SU-DHL-6 (cell line): Measurements from ENCODE around the gene TMPRSS13.

Experiments used
- H2AFZ ChIP-seq: fragments of 200-600 bp; sonication (generic); 2 replicates; pipeline ENCODE4 v1.6.1; 2014; ENCODE audit warnings: low read depth, mild to moderate bottlenecking, moderate library complexity, mixed read lengths, antibody characterized with exemption, low read length; ENCODE audit not compliant: severe bottlenecking
- H3F3A ChIP-seq: fragments of 200-600 bp; shearing (Covaris generic); 2 replicates; pipeline ENCODE4 v1.6.0; 2016; ENCODE audit warnings: antibody characterized with exemption, mild to moderate bottlenecking; ENCODE audit not compliant: insufficient read depth
- H3K27ac ChIP-seq: fragments of 200-600 bp; sonication (generic); 2 replicates; pipeline ENCODE4 v1.5.1; 2016; ENCODE audit warnings: low read depth, mild to moderate bottlenecking, low read length, moderate library complexity, mixed read lengths
- H3K27me3 ChIP-seq: fragments of 200-600 bp; sonication (generic), shearing (Covaris generic); 2 replicates; pipeline ENCODE4 v1.6.0; 2014; ENCODE audit warnings: mild to moderate bottlenecking, low read length
- H3K36me3 ChIP-seq: fragments of 200-600 bp; sonication (generic); 2 replicates; pipeline ENCODE4 v1.6.1; 2014; ENCODE audit warnings: mild to moderate bottlenecking, low read length, mixed read lengths
- H3K4me2 ChIP-seq: fragments of 300-600, 200-600 bp; shearing (Covaris generic), sonication (generic); 2 replicates; pipeline ENCODE4 v1.6.0; 2014; ENCODE audit warnings: low read length, low read depth, mild to moderate bottlenecking; ENCODE audit not compliant: poor library complexity, severe bottlenecking
- H3K4me3 ChIP-seq: fragments of 200-600 bp; sonication (generic); 2 replicates; pipeline ENCODE4 v1.5.1; 2014; ENCODE audit warnings: antibody characterized with exemption, low read length, mild to moderate bottlenecking, mixed read lengths; ENCODE audit not compliant: insufficient read depth, poor library complexity, severe bottlenecking
- H3K79me2 ChIP-seq: fragments of 200-600 bp; sonication (generic); 2 replicates; pipeline ENCODE4 v1.6.1; 2014; ENCODE audit warnings: mild to moderate bottlenecking, low read length, moderate library complexity; ENCODE audit not compliant: insufficient read depth
- H3K9ac ChIP-seq: fragments of 200-600 bp; sonication (generic); 2 replicates; pipeline ENCODE4 v1.7.0; 2014; ENCODE audit warnings: mild to moderate bottlenecking, low read length
- H3K9me2 ChIP-seq: fragments of 200-600 bp; sonication (generic); replicated peaks from 2 replicates; pipeline ENCODE4 v1.6.1; 2014; ENCODE audit warnings: low read length; ENCODE audit not compliant: insufficient read depth
- H3K9me3 ChIP-seq: fragments of 200-600 bp; sonication (generic); 2 replicates; pipeline ENCODE4 v1.6.1; 2014; ENCODE audit warnings: low read length, mixed read lengths; ENCODE audit not compliant: insufficient read depth
- H4K20me1 ChIP-seq: fragments of 200-600 bp; sonication (generic); 2 replicates; pipeline ENCODE4 v1.6.1; 2014; ENCODE audit warnings: low read depth, mild to moderate bottlenecking, antibody characterized with exemption, low read length, moderate library complexity, mixed read lengths
- EZH2phosphoT487 ChIP-seq: fragments of 200-600 bp; sonication (generic), shearing (Covaris generic); conservative IDR thresholded peaks from 2 replicates; pipeline ENCODE4 v1.6.1; 2018; ENCODE audit warnings: mild to moderate bottlenecking, antibody characterized with exemption, low read length, moderate library complexity, mixed read lengths
- TF ChIP-seq, protein P1 (sequence below): fragments of 200-600 bp; sonication (generic); IDR thresholded peaks from one replicate; pipeline ENCODE4 v1.5.1; 2017; ENCODE audit warnings: antibody characterized with exemption, mild to moderate bottlenecking, low read length, moderate library complexity; ENCODE audit not compliant: insufficient read depth, poor library complexity, severe bottlenecking

TMPRSS13 gene

DNA sequence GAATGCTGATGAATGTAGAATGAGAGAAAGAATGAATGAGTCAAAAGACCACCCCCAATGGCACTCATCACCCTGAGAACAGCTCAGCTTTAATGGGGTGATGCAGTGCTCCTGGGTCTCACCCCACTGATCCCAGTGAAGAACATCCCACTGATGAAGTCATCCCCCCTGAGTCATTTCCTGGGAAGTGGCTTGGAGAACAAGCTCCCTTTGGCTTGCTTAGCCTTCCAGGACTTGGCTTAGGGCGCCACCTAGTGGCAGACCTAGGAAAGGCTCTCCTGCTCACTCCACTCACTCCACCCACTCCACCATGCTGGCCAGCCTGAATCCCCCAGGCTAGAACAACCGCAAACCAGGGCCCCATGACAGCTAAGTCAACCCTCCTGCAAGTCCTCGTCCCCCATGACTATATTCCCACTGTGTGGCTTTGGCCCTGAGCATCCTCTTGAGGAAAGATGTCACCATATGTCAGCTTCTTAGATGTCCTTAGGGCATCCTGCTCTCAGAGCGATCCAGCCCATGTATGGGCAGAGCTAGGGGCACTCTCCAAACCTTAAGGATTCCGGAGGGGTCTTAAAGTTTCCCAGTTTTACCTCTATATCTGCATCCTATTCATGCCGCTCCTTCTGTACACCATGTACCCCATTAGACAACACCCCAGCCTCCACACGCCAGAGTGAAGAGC lies 17.8 kb upstream of the TMPRSS13 start:
- TF ChIP-seq EZH2phosphoT487 = no peak
- TF ChIP-seq, protein P1, sequence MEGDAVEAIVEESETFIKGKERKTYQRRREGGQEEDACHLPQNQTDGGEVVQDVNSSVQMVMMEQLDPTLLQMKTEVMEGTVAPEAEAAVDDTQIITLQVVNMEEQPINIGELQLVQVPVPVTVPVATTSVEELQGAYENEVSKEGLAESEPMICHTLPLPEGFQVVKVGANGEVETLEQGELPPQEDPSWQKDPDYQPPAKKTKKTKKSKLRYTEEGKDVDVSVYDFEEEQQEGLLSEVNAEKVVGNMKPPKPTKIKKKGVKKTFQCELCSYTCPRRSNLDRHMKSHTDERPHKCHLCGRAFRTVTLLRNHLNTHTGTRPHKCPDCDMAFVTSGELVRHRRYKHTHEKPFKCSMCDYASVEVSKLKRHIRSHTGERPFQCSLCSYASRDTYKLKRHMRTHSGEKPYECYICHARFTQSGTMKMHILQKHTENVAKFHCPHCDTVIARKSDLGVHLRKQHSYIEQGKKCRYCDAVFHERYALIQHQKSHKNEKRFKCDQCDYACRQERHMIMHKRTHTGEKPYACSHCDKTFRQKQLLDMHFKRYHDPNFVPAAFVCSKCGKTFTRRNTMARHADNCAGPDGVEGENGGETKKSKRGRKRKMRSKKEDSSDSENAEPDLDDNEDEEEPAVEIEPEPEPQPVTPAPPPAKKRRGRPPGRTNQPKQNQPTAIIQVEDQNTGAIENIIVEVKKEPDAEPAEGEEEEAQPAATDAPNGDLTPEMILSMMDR = peak; percentile 90

DNA sequence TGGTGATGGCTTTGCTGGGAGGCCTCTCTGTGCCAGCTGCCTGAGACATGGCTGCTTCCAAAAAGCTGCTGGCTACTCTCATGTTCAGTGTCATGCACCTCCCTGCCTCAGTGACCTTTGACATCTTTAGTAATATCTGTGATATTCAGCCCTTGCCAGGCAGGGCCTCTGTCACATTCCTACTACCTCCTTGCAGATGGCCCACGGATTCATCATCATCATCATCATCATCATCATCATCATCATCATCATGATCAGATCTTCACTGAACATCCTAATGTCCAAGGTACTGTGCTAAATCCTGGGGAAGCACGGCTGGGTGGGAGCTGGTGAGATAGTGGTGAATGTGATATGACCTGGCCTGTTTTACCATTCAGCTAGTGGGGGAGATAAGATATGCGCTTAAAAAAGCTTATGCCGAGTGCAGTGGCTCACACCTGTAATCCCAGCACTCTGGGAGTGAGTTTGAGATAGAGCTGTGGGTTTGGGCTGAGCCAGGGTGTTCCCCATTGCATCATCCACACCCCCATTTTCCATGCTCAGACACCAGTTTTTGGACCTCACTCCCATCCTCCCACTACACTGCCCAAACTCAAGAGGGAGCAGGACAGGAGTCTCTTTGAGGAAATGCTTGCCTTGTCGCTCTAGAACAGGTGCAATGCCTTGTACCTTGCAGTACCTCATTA lies 17.1 kb upstream of the TMPRSS13 start:
- Histone ChIP-seq H2AFZ (no peak overlapping the region), H3K9me2 (no peaks in the 10 kb centered on the region), H3K79me2 (no peaks in the 10 kb centered on the region), H3K4me3 (no peak overlapping the region), H3K4me2 (no peak overlapping the region), H3K9ac (no peak overlapping the region), H3K9me3 (no peaks in the 10 kb centered on the region), H3F3A (peaks cover 8% of the 10 kb centered on the region; the same call in 1 of the 2 replicates), H3K27me3 (no peaks in the 10 kb centered on the region), H3K27ac (no peak overlapping the region), H3K36me3 (no peaks in the 10 kb centered on the region), H4K20me1 (no peaks in the 10 kb centered on the region)
- TF ChIP-seq EZH2phosphoT487 = no peak
- TF ChIP-seq, protein P1 = no peak

More for the DNA sequence above, 17.8 kb upstream of the TMPRSS13 start:
- Histone ChIP-seq H3K27ac (no peak overlapping the region), H4K20me1 (no peaks in the 10 kb centered on the region), H3K4me2 (no peak overlapping the region), H3K36me3 (no peaks in the 10 kb centered on the region), H3K27me3 (no peaks in the 10 kb centered on the region), H3K9me3 (no peaks in the 10 kb centered on the region), H2AFZ (no peak overlapping the region), H3K79me2 (no peaks in the 10 kb centered on the region), H3K4me3 (no peak overlapping the region), H3K9ac (no peak overlapping the region), H3F3A (peaks cover 8% of the 10 kb centered on the region; the same call in 1 of the 2 replicates), H3K9me2 (no peaks in the 10 kb centered on the region)

DNA sequence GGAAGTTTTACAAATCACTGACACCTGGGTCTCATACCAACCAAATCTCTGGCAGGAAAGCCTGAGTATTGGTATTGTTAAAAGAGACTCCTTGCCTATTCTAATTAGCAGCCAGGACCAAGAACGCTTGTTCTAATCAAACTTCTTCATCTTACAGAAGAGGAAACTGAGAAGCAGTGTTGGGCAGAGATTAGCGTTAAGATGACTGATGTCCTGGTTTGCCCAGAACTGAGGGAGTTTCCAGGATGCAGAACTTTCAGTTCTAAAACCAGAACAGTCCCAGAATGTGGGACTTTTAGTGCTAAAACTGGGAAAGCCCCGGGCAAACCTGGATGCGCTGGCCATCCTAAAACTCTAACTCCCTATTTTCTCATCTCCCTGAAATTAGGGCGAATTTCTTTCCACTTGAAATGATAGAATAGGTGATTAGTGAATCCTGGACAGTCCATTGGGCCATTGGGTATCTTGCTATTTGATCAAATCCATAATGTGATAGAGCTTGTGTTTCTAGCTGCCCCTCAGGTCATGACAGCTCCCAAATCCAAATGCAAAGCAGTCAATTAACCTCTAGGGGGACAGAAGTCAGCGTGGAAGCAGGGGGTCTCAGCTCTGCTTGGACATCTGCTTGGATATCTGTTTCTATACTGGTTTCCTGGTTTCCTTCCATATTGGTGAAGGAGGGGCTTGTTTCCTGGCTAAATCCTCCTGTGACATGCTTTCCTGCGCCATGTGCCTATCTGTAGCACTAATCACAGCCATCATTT lies 16.0 kb upstream of the TMPRSS13 start:
- Histone ChIP-seq H3K79me2 (no peaks in the 10 kb centered on the region), H4K20me1 (no peaks in the 10 kb centered on the region), H3K27me3 (no peaks in the 10 kb centered on the region), H2AFZ (no peak overlapping the region), H3K4me2 (no peak overlapping the region), H3K36me3 (no peaks in the 10 kb centered on the region), H3K9me3 (no peaks in the 10 kb centered on the region), H3K9me2 (no peaks in the 10 kb centered on the region), H3K27ac (no peak overlapping the region), H3K9ac (no peak overlapping the region), H3F3A (no peaks in the 10 kb centered on the region), H3K4me3 (no peak overlapping the region)
- TF ChIP-seq, protein P1 = no peak
- TF ChIP-seq EZH2phosphoT487 = no peak
